ENCODE measurements around the gene FOXP1.

Gene FOXP1

GRCh38 chr3:71228156-71228866, 355.2 kb downstream of the FOXP1 start:
- in situ Hi-C loops (cut with MboI; ENCODE audit: low sequenced_read_pairs) = no loop called here

- in situ Hi-C loops (cut with MboI; ENCODE audit: low sequenced_read_pairs) = no loop called here
These were observed 356.3 kb downstream of the FOXP1 start for GRCh38 chr3:71227270-71227661.

- in situ Hi-C loops (cut with MboI; ENCODE audit: low sequenced_read_pairs) = no loop called here
These were observed 356.8 kb downstream of the FOXP1 start for GRCh38 chr3:71226565-71227269.

- in situ Hi-C loops (cut with MboI; ENCODE audit: low sequenced_read_pairs) = no loop called here
These were observed 357.5 kb downstream of the FOXP1 start for GRCh38 chr3:71225951-71226564.

- in situ Hi-C loops (cut with MboI; ENCODE audit: low sequenced_read_pairs) = no loop called here
These were observed 358.4 kb downstream of the FOXP1 start for GRCh38 chr3:71225002-71225684.

- in situ Hi-C loops (cut with MboI; ENCODE audit: low sequenced_read_pairs) = no loop called here
These were observed 363.5 kb downstream of the FOXP1 start for GRCh38 chr3:71219744-71220638.

GRCh38 chr3:71218508-71218907, 365.0 kb downstream of the FOXP1 start:
- in situ Hi-C loops (cut with MboI; ENCODE audit: low sequenced_read_pairs) = no loop called here

- in situ Hi-C loops (cut with MboI; ENCODE audit: low sequenced_read_pairs) = no loop called here
These were observed 365.8 kb downstream of the FOXP1 start for GRCh38 chr3:71217640-71218222.

GRCh38 chr3:71215351-71215750, 368.2 kb downstream of the FOXP1 start:
- in situ Hi-C loops (cut with MboI; ENCODE audit: low sequenced_read_pairs) = no loop called here

- in situ Hi-C loops (cut with MboI; ENCODE audit: low sequenced_read_pairs) = no loop called here
These were observed 368.7 kb downstream of the FOXP1 start for GRCh38 chr3:71214797-71215196.

- in situ Hi-C loops (cut with MboI; ENCODE audit: low sequenced_read_pairs) = no loop called here
These were observed 369.5 kb downstream of the FOXP1 start for GRCh38 chr3:71214016-71214415.

GRCh38 chr3:71211083-71211482, 372.4 kb downstream of the FOXP1 start:
- in situ Hi-C loops (cut with MboI; ENCODE audit: low sequenced_read_pairs) = no loop called here

- in situ Hi-C loops (cut with MboI; ENCODE audit: low sequenced_read_pairs) = no loop called here
These were observed 373.1 kb downstream of the FOXP1 start for GRCh38 chr3:71210257-71211007.

GRCh38 chr3:71208211-71209095, 375.1 kb downstream of the FOXP1 start:
- in situ Hi-C loops (cut with MboI; ENCODE audit: low sequenced_read_pairs) = no loop called here

GRCh38 chr3:71207632-71208031, 375.9 kb downstream of the FOXP1 start:
- in situ Hi-C loops (cut with MboI; ENCODE audit: low sequenced_read_pairs) = no loop called here

GRCh38 chr3:71206305-71207165, 377.0 kb downstream of the FOXP1 start:
- in situ Hi-C loops (cut with MboI; ENCODE audit: low sequenced_read_pairs) = no loop called here

- in situ Hi-C loops (cut with MboI; ENCODE audit: low sequenced_read_pairs) = no loop called here
These were observed 379.6 kb downstream of the FOXP1 start for GRCh38 chr3:71203727-71204488.
